ENCODE data around the gene UTP11. TPM values are rescaled to one million over a fixed set of nuclear protein-coding genes. Genes with fewer than 3 reads are reported as not detected.
"Not testable (repeated sequence)": the region's sequence is repeated elsewhere in the genome, so short reads cannot be mapped to it uniquely, and the experiment has no call there.

UTP11 gene, protein sequence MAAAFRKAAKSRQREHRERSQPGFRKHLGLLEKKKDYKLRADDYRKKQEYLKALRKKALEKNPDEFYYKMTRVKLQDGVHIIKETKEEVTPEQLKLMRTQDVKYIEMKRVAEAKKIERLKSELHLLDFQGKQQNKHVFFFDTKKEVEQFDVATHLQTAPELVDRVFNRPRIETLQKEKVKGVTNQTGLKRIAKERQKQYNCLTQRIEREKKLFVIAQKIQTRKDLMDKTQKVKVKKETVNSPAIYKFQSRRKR
- polyA plus RNA-seq (2013, experiment 1 of 2), result 52.4 TPM
- polyA plus RNA-seq (2013, experiment 2 of 2), result 53.8 TPM

DNA sequence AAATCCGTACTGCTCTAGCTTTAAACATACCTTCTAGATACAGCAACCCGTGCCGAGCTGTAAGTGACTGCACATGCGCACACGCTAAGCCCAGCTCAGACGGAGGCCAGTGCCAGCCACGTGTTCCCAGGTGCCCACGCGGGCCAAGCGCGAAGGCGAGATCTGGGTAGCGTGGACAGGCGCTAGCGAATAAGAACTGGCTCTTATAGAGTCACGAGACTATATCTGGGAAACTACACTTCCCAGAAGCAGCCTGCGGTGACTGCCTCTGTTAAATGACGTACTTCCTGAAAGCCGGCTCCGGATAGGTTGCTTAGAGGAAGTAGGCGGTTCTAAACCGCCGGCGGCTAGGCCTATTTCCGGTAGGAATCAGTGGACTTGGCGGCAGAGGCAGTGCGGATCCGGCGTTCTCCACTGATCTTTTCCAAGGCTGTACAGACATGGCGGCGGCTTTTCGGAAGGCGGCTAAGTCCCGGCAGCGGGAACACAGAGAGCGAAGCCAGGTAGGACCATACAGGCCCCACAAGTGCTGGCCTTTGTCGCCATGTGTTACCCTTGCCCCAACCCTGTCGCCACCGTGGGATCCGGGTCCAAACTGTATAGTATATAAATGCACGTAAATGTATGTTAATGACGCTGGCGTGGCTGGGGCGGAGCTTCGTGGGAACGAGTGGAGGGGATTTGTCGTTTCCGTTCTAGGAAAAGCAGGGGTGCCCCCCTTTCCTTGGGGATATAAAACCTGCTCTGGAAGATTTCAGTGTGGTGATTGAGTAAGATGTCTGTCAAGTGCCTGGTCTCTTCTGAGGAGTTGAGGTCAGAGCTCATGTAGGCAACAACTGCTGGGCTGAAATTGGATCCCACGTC, at the start of gene UTP11:
Gene UTP11 (plus strand): TSS at position 372 of the 864 bp plus-strand sequence. CDS start 69 bp downstream, at position 441.
- H2BK5ac ChIP-seq (ENCODE audit: low read length), result no peak within 1 kb of the TSS
- H3K36me3 ChIP-seq (replicated peaks in 1 of 2; ENCODE audit: control insufficient read depth in 2 of 2, insufficient read depth in 2 of 2, low read length in 2 of 2), result peaks cover 4 to 36% of the 10 kb centered on the region in 2 donors
- no peak within 1 kb of the TSS for H2BK12ac ChIP-seq (ENCODE audit: low read length)
- H3K79me1 ChIP-seq (ENCODE audit: low read depth, low read length), result no peaks in the 10 kb centered on the region
- H3K27me3 ChIP-seq (ENCODE audit: control insufficient read depth in 3 of 3, insufficient read depth in 3 of 3, low read depth in 1 of 3, low read length in 3 of 3), result no peaks in the 10 kb centered on the region
- no peaks in the 10 kb centered on the region for H3K9me3 ChIP-seq (replicated peaks in 1 of 2; ENCODE audit: control insufficient read depth in 2 of 2, insufficient read depth in 1 of 2, low read depth in 1 of 2, low read length in 2 of 2)
- peak within 1 kb of the TSS; percentile 93 for H3K9ac ChIP-seq (ENCODE audit: low read depth, low read length, poor library complexity)
- H3K4me3 ChIP-seq (ENCODE audit: low read length in 2 of 2), result peak within 1 kb of the TSS; percentile 81 to 93
- H4K91ac ChIP-seq (ENCODE audit: low read depth, low read length, poor library complexity), result no peak within 1 kb of the TSS
- peak within 1 kb of the TSS; percentile 79 for H3K27ac ChIP-seq (replicated peaks; ENCODE audit: low read length)
- peak; percentile 96 for DNase-seq (ENCODE audit: low spot score)
- H3K4me2 ChIP-seq (ENCODE audit: insufficient read depth, low read length, poor library complexity, severe bottlenecking), result peak within 1 kb of the TSS; percentile 90
- H3K23ac ChIP-seq (ENCODE audit: low read depth, low read length, poor library complexity), result peak within 1 kb of the TSS; percentile 82
- peak within 1 kb of the TSS; percentile 85 for H3K14ac ChIP-seq (ENCODE audit: low read length)
- no peak within 1 kb of the TSS for H2BK15ac ChIP-seq (ENCODE audit: low read length)
- peaks cover 8 to 10% of the 10 kb centered on the region in 2 donors for H3K4me1 ChIP-seq (ENCODE audit: control insufficient read depth in 2 of 2, insufficient read depth in 1 of 2, low read depth in 1 of 2, low read length in 2 of 2)
- H2BK120ac ChIP-seq (ENCODE audit: low read depth, low read length), result no peak within 1 kb of the TSS
- H3K4ac ChIP-seq (ENCODE audit: low read length), result no peak within 1 kb of the TSS
- WGBS, 2 donors (ENCODE audit: extremely low coverage in 2 of 2, insufficient read length in 2 of 2, insufficient replicate concordance in 1 of 2), result no CpG with 5 or more reads among the region's 49 CpGs
- H2AK5ac ChIP-seq (ENCODE audit: low read depth, low read length), result peak within 1 kb of the TSS; percentile 29
- H2AFZ ChIP-seq (ENCODE audit: low read length), result peak within 1 kb of the TSS; percentile 97
- H3K18ac ChIP-seq (ENCODE audit: low read length), result peak within 1 kb of the TSS; percentile 93
- no peak within 1 kb of the TSS for H4K8ac ChIP-seq (ENCODE audit: low read depth, low read length)

- not testable (repeated sequence) for H3K18ac ChIP-seq (ENCODE audit: low read length); H3K9ac ChIP-seq (ENCODE audit: low read depth, low read length, poor library complexity); H4K8ac ChIP-seq (ENCODE audit: low read depth, low read length); H4K91ac ChIP-seq (ENCODE audit: low read depth, low read length, poor library complexity); H3K4me2 ChIP-seq (ENCODE audit: insufficient read depth, low read length, poor library complexity, severe bottlenecking); H3K27ac ChIP-seq (replicated peaks; ENCODE audit: low read length); H2BK15ac ChIP-seq (ENCODE audit: low read length); H3K4me3 ChIP-seq (ENCODE audit: low read length in 2 of 2); H3K4me1 ChIP-seq (ENCODE audit: control insufficient read depth in 2 of 2, insufficient read depth in 1 of 2, low read depth in 1 of 2, low read length in 2 of 2); H2AK5ac ChIP-seq (ENCODE audit: low read depth, low read length); H3K14ac ChIP-seq (ENCODE audit: low read length); H2BK5ac ChIP-seq (ENCODE audit: low read length); H3K4ac ChIP-seq (ENCODE audit: low read length); H3K23ac ChIP-seq (ENCODE audit: low read depth, low read length, poor library complexity); H2BK12ac ChIP-seq (ENCODE audit: low read length); H3K79me1 ChIP-seq (ENCODE audit: low read depth, low read length); H2AFZ ChIP-seq (ENCODE audit: low read length); DNase-seq (ENCODE audit: low spot score); H2BK120ac ChIP-seq (ENCODE audit: low read depth, low read length); H3K9me3 ChIP-seq (replicated peaks in 1 of 2; ENCODE audit: control insufficient read depth in 2 of 2, insufficient read depth in 1 of 2, low read depth in 1 of 2, low read length in 2 of 2); H3K27me3 ChIP-seq (ENCODE audit: control insufficient read depth in 3 of 3, insufficient read depth in 3 of 3, low read depth in 1 of 3, low read length in 3 of 3)
- H3K36me3 ChIP-seq (replicated peaks in 1 of 2; ENCODE audit: control insufficient read depth in 2 of 2, insufficient read depth in 2 of 2, low read length in 2 of 2), result peaks cover 27 to 86% of the 10 kb centered on the region in 2 donors
- WGBS, 2 donors (ENCODE audit: extremely low coverage in 2 of 2, insufficient read length in 2 of 2, insufficient replicate concordance in 1 of 2), result no CpG with 5 or more reads among the region's 12 CpGs
These were observed 48.4 kb upstream of the UTP11 start for GRCh38 chr1:37964106-37964505.

GRCh38 chr1:37965301-37965700, 47.2 kb upstream of the UTP11 start:
- peaks cover 26 to 84% of the 10 kb centered on the region in 2 donors for H3K36me3 ChIP-seq (replicated peaks in 1 of 2; ENCODE audit: control insufficient read depth in 2 of 2, insufficient read depth in 2 of 2, low read length in 2 of 2)
- WGBS, 2 donors (ENCODE audit: extremely low coverage in 2 of 2, insufficient read length in 2 of 2, insufficient replicate concordance in 1 of 2), result no CpG with 5 or more reads among the region's 4 CpGs
- no peaks in the 10 kb centered on the region for H3K79me1 ChIP-seq (ENCODE audit: low read depth, low read length)

GRCh38 chr1:37973684-37974083, 38.9 kb upstream of the UTP11 start:
- not testable (repeated sequence) for H4K91ac ChIP-seq (ENCODE audit: low read depth, low read length, poor library complexity); H3K18ac ChIP-seq (ENCODE audit: low read length); H2AK5ac ChIP-seq (ENCODE audit: low read depth, low read length); H2BK15ac ChIP-seq (ENCODE audit: low read length); H3K14ac ChIP-seq (ENCODE audit: low read length); H3K9me3 ChIP-seq (replicated peaks in 1 of 2; ENCODE audit: control insufficient read depth in 2 of 2, insufficient read depth in 1 of 2, low read depth in 1 of 2, low read length in 2 of 2); H2BK5ac ChIP-seq (ENCODE audit: low read length); H2AFZ ChIP-seq (ENCODE audit: low read length); H3K79me1 ChIP-seq (ENCODE audit: low read depth, low read length); H2BK120ac ChIP-seq (ENCODE audit: low read depth, low read length); H3K27ac ChIP-seq (replicated peaks; ENCODE audit: low read length); H3K9ac ChIP-seq (ENCODE audit: low read depth, low read length, poor library complexity); DNase-seq (ENCODE audit: low spot score); H3K23ac ChIP-seq (ENCODE audit: low read depth, low read length, poor library complexity); H3K4me1 ChIP-seq (ENCODE audit: control insufficient read depth in 2 of 2, insufficient read depth in 1 of 2, low read depth in 1 of 2, low read length in 2 of 2); H3K4me3 ChIP-seq (ENCODE audit: low read length in 2 of 2); H3K4me2 ChIP-seq (ENCODE audit: insufficient read depth, low read length, poor library complexity, severe bottlenecking); H2BK12ac ChIP-seq (ENCODE audit: low read length); H4K8ac ChIP-seq (ENCODE audit: low read depth, low read length); H3K4ac ChIP-seq (ENCODE audit: low read length); H3K27me3 ChIP-seq (ENCODE audit: control insufficient read depth in 3 of 3, insufficient read depth in 3 of 3, low read depth in 1 of 3, low read length in 3 of 3)
- no CpG with 5 or more reads among the region's 5 CpGs for WGBS, 2 donors (ENCODE audit: extremely low coverage in 2 of 2, insufficient read length in 2 of 2, insufficient replicate concordance in 1 of 2)
- peaks cover 18 to 78% of the 10 kb centered on the region in 2 donors for H3K36me3 ChIP-seq (replicated peaks in 1 of 2; ENCODE audit: control insufficient read depth in 2 of 2, insufficient read depth in 2 of 2, low read length in 2 of 2)

More at GRCh38 chr1:37965301-37965700, 47.2 kb upstream of the UTP11 start:
- Histone ChIP-seq H3K27me3 (ENCODE audit: control insufficient read depth in 3 of 3, insufficient read depth in 3 of 3, low read depth in 1 of 3, low read length in 3 of 3) (no peaks in the 10 kb centered on the region), H4K8ac (ENCODE audit: low read depth, low read length) (no peak overlapping the region), H2BK120ac (ENCODE audit: low read depth, low read length) (no peak overlapping the region), H2BK12ac (ENCODE audit: low read length) (no peak overlapping the region), H3K4me2 (ENCODE audit: insufficient read depth, low read length, poor library complexity, severe bottlenecking) (no peak overlapping the region), H2BK5ac (ENCODE audit: low read length) (no peak overlapping the region), H3K9me3 (replicated peaks in 1 of 2; ENCODE audit: control insufficient read depth in 2 of 2, insufficient read depth in 1 of 2, low read depth in 1 of 2, low read length in 2 of 2) (no peaks in the 10 kb centered on the region), H3K4me1 (ENCODE audit: control insufficient read depth in 2 of 2, insufficient read depth in 1 of 2, low read depth in 1 of 2, low read length in 2 of 2) (no peaks in the 10 kb centered on the region), H2BK15ac (ENCODE audit: low read length) (no peak overlapping the region), H3K27ac (replicated peaks; ENCODE audit: low read length) (no peak overlapping the region), H3K4me3 (ENCODE audit: low read length in 2 of 2) (no peak overlapping the region), H3K14ac (ENCODE audit: low read length) (no peak overlapping the region), H4K91ac (ENCODE audit: low read depth, low read length, poor library complexity) (no peak overlapping the region), H3K9ac (ENCODE audit: low read depth, low read length, poor library complexity) (no peak overlapping the region), H3K4ac (ENCODE audit: low read length) (no peak overlapping the region), H2AFZ (ENCODE audit: low read length) (no peak overlapping the region), H3K23ac (ENCODE audit: low read depth, low read length, poor library complexity) (no peak overlapping the region), H2AK5ac (ENCODE audit: low read depth, low read length) (no peak overlapping the region), H3K18ac (ENCODE audit: low read length) (no peak overlapping the region)
- no peak for DNase-seq (ENCODE audit: low spot score)

All from neuronal stem cell (in vitro differentiated cells).